ENCODE data around the gene RNF217. TPM values are rescaled to one million over a fixed set of nuclear protein-coding genes. Genes with fewer than 3 reads are reported as not detected.

RNF217 gene
- polyA plus RNA-seq, 4 donors: 0.54 to 17.7 (median 1.8) TPM

DNA sequence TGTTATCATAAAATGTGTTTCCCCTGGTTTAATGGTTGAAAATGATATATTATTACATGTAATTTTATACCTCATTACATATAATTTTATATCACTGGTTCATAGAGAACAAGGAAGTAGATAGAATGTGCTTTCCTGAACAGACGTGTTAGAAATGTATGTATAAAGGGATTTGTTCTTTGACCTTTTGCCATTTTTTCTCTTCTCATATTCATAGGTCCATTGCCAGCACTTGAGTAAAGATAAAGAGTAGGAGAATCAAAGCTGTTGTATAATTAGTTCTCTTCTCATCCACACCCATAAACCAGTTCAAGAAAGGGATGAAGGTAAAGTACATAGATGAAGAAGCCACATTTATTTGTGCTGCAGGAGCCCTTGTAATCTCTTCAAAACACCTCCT lies 46.7 kb downstream of the RNF217 start:
- Histone ChIP-seq H3K36me3 (ENCODE audit: control insufficient read depth in 3 of 3, insufficient read depth in 2 of 3, low read depth in 1 of 3, low read length in 3 of 3) (no peaks in the 10 kb centered on the region), H3K27ac (ENCODE audit: low read depth in 1 of 3, low read length in 2 of 3) (peak overlapping the region in 1 of 3 donors; percentile 8), H3K27me3 (ENCODE audit: control insufficient read depth in 3 of 3, insufficient read depth in 3 of 3, low read length in 3 of 3) (no peaks in the 10 kb centered on the region), H3K4me3 (ENCODE audit: low read depth in 1 of 3, low read length in 3 of 3) (no peak overlapping the region), H3K9me3 (ENCODE audit: control insufficient read depth in 2 of 2, insufficient read depth in 1 of 2, low read depth in 1 of 2, low read length in 1 of 2) (no peaks in the 10 kb centered on the region), H3K4me1 (ENCODE audit: control insufficient read depth in 3 of 3, insufficient read depth in 2 of 3, low read depth in 1 of 3, low read length in 2 of 3) (peaks cover 0 to 11% (median 3%) of the 10 kb centered on the region in 3 donors)
- FAIRE-seq (no peak), DNase-seq (peak; percentile 14 to 64)
- 10 to 61% (median 39%) methylated on average over 1 of the region's 1 CpG for WGBS, 3 donors

DNA sequence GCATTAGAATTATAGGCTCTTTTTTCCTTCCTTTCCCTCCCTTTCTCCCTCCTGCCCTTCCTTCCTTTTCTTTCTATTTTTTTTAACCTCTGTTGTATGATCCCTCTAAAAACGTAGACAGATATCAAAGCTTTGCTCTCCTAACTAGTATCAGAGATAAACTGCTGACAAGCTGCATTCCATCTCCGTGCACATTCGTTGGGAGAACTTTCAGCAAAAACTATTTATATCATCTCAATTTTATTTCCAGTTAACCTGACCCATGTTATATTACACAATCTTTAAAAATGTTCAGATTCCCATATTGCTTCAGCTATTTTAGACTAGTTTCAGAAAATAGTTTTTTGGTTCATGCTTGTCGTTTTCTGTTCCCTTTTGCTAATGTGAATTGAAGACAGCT lies 47.3 kb downstream of the RNF217 start:
- Histone ChIP-seq H3K9me3 (ENCODE audit: control insufficient read depth in 2 of 2, insufficient read depth in 1 of 2, low read depth in 1 of 2, low read length in 1 of 2) (no peaks in the 10 kb centered on the region), H3K27me3 (ENCODE audit: control insufficient read depth in 3 of 3, insufficient read depth in 3 of 3, low read length in 3 of 3) (no peaks in the 10 kb centered on the region), H3K4me1 (ENCODE audit: control insufficient read depth in 3 of 3, insufficient read depth in 2 of 3, low read depth in 1 of 3, low read length in 2 of 3) (peaks cover 0 to 13% (median 3%) of the 10 kb centered on the region in 3 donors), H3K36me3 (ENCODE audit: control insufficient read depth in 3 of 3, insufficient read depth in 2 of 3, low read depth in 1 of 3, low read length in 3 of 3) (no peaks in the 10 kb centered on the region), H3K4me3 (ENCODE audit: low read depth in 1 of 3, low read length in 3 of 3) (no peak overlapping the region), H3K27ac (ENCODE audit: low read depth in 1 of 3, low read length in 2 of 3) (no peak overlapping the region)
- 56 to 64% (median 60%) methylated on average over 4 of the region's 4 CpGs for WGBS, 3 donors
- DNase-seq: no peak
- FAIRE-seq: no peak

DNA sequence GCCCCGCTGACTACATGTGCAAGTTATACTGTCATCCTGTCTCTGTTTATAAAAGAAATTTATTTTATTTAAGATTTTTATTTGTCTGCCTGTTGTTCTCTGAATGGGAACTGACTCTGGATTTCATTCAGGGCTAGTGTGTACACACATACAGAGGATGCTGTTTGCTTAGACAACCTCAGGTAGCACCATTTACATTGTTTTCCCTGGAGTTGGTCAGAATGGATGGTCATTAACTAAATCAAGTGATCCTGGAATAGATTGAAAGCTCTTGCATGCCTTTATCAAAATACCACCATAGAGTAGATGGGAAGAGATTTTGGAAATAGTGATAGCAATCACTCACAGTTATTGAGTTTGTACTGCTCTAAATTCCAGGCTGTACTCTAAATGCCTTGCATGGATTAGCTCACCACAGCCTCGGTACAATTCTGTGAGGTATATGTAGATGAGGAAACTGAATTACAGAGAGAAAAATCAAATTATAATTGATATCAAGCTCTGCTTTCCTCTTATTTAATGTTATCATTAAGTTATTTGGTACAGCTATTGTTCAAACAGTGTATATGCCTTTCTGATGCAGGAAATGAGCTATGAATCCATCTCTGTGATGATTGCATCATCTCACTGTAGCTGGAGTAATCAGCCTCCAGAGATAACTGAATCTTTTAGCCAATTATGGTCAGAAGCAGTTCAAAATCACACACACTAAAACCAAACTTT lies 51.9 kb downstream of the RNF217 start:
- Histone ChIP-seq H3K4me1 (ENCODE audit: control insufficient read depth in 3 of 3, insufficient read depth in 2 of 3, low read depth in 1 of 3, low read length in 2 of 3) (peaks cover 0 to 6% (median 0%) of the 10 kb centered on the region in 3 donors), H3K9me3 (ENCODE audit: control insufficient read depth in 2 of 2, insufficient read depth in 1 of 2, low read depth in 1 of 2, low read length in 1 of 2) (no peaks in the 10 kb centered on the region), H3K4me3 (ENCODE audit: low read depth in 1 of 3, low read length in 3 of 3) (no peak overlapping the region), H3K27me3 (ENCODE audit: control insufficient read depth in 3 of 3, insufficient read depth in 3 of 3, low read length in 3 of 3) (no peaks in the 10 kb centered on the region), H3K36me3 (ENCODE audit: control insufficient read depth in 3 of 3, insufficient read depth in 2 of 3, low read depth in 1 of 3, low read length in 3 of 3) (no peaks in the 10 kb centered on the region), H3K27ac (ENCODE audit: low read depth in 1 of 3, low read length in 2 of 3) (no peak overlapping the region)
- 87 to 93% (median 93%) methylated on average over 2 of the region's 2 CpGs for WGBS, 3 donors
- FAIRE-seq (no peak), DNase-seq (no peak)

DNA sequence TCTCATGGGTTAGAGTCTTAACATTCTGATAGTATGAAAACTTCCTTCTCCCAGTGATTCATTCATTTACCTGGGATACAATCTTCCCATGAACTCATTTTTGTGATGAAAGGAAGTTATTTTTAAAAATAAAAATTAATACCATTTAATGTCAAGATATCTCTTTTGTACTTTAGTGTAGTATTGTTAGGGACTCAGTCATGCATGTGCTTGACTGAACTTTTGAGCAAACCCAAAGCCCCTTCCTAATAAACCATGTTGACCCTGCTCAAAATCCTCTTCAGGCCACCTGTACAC lies 52.4 kb downstream of the RNF217 start:
- Histone ChIP-seq H3K4me3 (ENCODE audit: low read depth in 1 of 3, low read length in 3 of 3) (no peak overlapping the region), H3K4me1 (ENCODE audit: control insufficient read depth in 3 of 3, insufficient read depth in 2 of 3, low read depth in 1 of 3, low read length in 2 of 3) (peaks cover 0 to 2% (median 0%) of the 10 kb centered on the region in 3 donors), H3K36me3 (ENCODE audit: control insufficient read depth in 3 of 3, insufficient read depth in 2 of 3, low read depth in 1 of 3, low read length in 3 of 3) (no peaks in the 10 kb centered on the region), H3K9me3 (ENCODE audit: control insufficient read depth in 2 of 2, insufficient read depth in 1 of 2, low read depth in 1 of 2, low read length in 1 of 2) (no peaks in the 10 kb centered on the region), H3K27me3 (ENCODE audit: control insufficient read depth in 3 of 3, insufficient read depth in 3 of 3, low read length in 3 of 3) (no peaks in the 10 kb centered on the region), H3K27ac (ENCODE audit: low read depth in 1 of 3, low read length in 2 of 3) (no peak overlapping the region)
- no peak for DNase-seq
- no peak for FAIRE-seq

DNA sequence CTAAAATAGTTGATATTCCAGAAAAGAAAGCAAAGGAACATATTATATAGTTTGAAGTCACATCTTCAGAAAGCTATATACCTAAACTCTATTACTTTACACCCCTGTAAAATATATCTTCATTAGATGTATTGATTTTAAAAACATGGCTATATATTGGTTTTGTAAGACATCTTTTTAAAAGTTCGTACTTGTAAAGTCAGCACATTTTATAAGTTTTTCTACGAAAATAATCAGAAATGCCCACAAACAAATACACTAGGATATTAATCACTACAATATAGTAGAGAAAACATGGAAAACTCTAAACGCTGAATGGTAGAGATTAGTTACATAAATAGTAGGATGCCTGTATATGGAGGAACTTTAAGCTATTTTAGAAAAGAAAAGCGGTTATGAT lies 52.9 kb downstream of the RNF217 start:
- no peak overlapping the region for H3K27ac ChIP-seq (ENCODE audit: low read depth in 1 of 3, low read length in 2 of 3)
- peaks cover 0 to 2% (median 0%) of the 10 kb centered on the region in 3 donors for H3K4me1 ChIP-seq (ENCODE audit: control insufficient read depth in 3 of 3, insufficient read depth in 2 of 3, low read depth in 1 of 3, low read length in 2 of 3)
- no peaks in the 10 kb centered on the region for H3K9me3 ChIP-seq (ENCODE audit: control insufficient read depth in 2 of 2, insufficient read depth in 1 of 2, low read depth in 1 of 2, low read length in 1 of 2)
- DNase-seq (no peak), FAIRE-seq (no peak)
- H3K36me3 ChIP-seq (ENCODE audit: control insufficient read depth in 3 of 3, insufficient read depth in 2 of 3, low read depth in 1 of 3, low read length in 3 of 3): peaks cover 0 to 3% (median 0%) of the 10 kb centered on the region in 3 donors
- WGBS, 3 donors: 92 to 93% (median 92%) methylated on average over 4 of the region's 4 CpGs
- H3K27me3 ChIP-seq (ENCODE audit: control insufficient read depth in 3 of 3, insufficient read depth in 3 of 3, low read length in 3 of 3): no peaks in the 10 kb centered on the region
- H3K4me3 ChIP-seq (ENCODE audit: low read depth in 1 of 3, low read length in 3 of 3): no peak overlapping the region

DNA sequence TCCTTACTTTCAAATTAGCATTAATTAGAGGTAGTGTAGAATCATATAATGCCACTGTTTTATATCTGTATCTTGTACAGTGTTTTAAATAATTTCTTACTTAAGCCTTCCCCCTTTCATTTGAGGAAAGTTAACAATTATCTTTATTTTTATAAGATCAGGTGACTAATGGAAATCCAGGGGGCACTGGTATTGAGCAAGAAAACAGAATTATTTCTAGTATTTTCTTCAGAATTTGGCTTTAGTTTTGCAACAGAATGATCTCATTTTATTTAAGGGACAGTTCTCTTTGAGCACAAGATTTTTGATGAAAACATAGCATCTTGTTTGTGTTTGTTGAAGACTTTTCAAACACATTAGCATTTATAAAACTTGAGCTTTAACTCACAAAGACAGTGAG lies 55.9 kb downstream of the RNF217 start:
- DNase-seq: no peak
- Histone ChIP-seq H3K27ac (ENCODE audit: low read depth in 1 of 3, low read length in 2 of 3) (no peak overlapping the region), H3K27me3 (ENCODE audit: control insufficient read depth in 3 of 3, insufficient read depth in 3 of 3, low read length in 3 of 3) (no peaks in the 10 kb centered on the region), H3K4me3 (ENCODE audit: low read depth in 1 of 3, low read length in 3 of 3) (no peak overlapping the region), H3K9me3 (ENCODE audit: control insufficient read depth in 2 of 2, insufficient read depth in 1 of 2, low read depth in 1 of 2, low read length in 1 of 2) (no peaks in the 10 kb centered on the region), H3K36me3 (ENCODE audit: control insufficient read depth in 3 of 3, insufficient read depth in 2 of 3, low read depth in 1 of 3, low read length in 3 of 3) (peaks cover 0 to 3% (median 0%) of the 10 kb centered on the region in 3 donors), H3K4me1 (ENCODE audit: control insufficient read depth in 3 of 3, insufficient read depth in 2 of 3, low read depth in 1 of 3, low read length in 2 of 3) (peaks cover 0 to 2% (median 0%) of the 10 kb centered on the region in 3 donors)
- FAIRE-seq: no peak

DNA sequence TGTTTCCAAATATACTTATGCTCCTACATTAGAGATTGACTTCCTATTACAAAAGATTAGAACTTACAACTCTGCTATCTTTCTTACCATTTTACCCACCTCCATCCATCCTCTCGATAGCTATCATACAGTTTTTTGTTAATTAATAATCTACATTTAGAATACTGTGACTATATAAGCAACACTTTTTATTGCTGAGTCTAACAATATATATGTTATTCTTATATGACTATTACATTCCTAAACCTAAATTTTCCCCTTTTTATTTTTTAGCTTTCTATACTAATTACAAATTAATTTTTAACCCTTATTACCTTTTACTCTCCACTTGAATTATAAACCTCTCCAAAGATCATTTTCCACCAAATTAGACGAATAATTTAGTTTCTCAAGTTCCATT lies 57.0 kb downstream of the RNF217 start:
- DNase-seq (no peak), FAIRE-seq (no peak)
- Histone ChIP-seq H3K36me3 (ENCODE audit: control insufficient read depth in 3 of 3, insufficient read depth in 2 of 3, low read depth in 1 of 3, low read length in 3 of 3) (peaks cover 0 to 3% (median 0%) of the 10 kb centered on the region in 3 donors), H3K4me1 (ENCODE audit: control insufficient read depth in 3 of 3, insufficient read depth in 2 of 3, low read depth in 1 of 3, low read length in 2 of 3) (peaks cover 0 to 1% (median 0%) of the 10 kb centered on the region in 3 donors), H3K4me3 (ENCODE audit: low read depth in 1 of 3, low read length in 3 of 3) (no peak overlapping the region), H3K27ac (ENCODE audit: low read depth in 1 of 3, low read length in 2 of 3) (no peak overlapping the region), H3K27me3 (ENCODE audit: control insufficient read depth in 3 of 3, insufficient read depth in 3 of 3, low read length in 3 of 3) (no peaks in the 10 kb centered on the region), H3K9me3 (ENCODE audit: control insufficient read depth in 2 of 2, insufficient read depth in 1 of 2, low read depth in 1 of 2, low read length in 1 of 2) (no peaks in the 10 kb centered on the region)
- 81 to 87% (median 83%) methylated on average over 2 of the region's 2 CpGs for WGBS, 3 donors

DNA sequence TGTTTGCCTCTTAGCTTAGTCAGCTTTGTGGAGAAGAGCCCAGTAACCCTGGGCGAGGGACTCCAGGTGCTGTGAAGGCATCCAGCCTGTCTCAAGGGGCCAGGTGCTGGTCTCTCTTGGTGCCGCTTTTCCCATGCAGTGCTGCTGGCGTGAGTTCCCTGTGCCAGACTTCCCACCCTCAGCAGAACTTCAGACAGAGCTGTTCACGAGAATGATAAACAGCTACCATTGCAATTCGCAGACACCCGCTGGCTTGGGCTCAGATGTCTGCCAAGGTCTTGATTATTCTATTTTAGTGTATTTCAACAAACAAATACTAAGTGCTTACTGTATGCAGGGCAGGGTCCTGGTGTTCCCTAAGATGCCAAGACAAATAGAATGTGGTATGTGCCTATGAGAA lies 57.7 kb downstream of the RNF217 start:
- WGBS, 3 donors: 79 to 89% (median 86%) methylated on average over 6 of the region's 6 CpGs
- Histone ChIP-seq H3K4me3 (ENCODE audit: low read depth in 1 of 3, low read length in 3 of 3) (no peak overlapping the region), H3K27ac (ENCODE audit: low read depth in 1 of 3, low read length in 2 of 3) (no peak overlapping the region), H3K27me3 (ENCODE audit: control insufficient read depth in 3 of 3, insufficient read depth in 3 of 3, low read length in 3 of 3) (no peaks in the 10 kb centered on the region), H3K4me1 (ENCODE audit: control insufficient read depth in 3 of 3, insufficient read depth in 2 of 3, low read depth in 1 of 3, low read length in 2 of 3) (no peaks in the 10 kb centered on the region), H3K9me3 (ENCODE audit: control insufficient read depth in 2 of 2, insufficient read depth in 1 of 2, low read depth in 1 of 2, low read length in 1 of 2) (no peaks in the 10 kb centered on the region), H3K36me3 (ENCODE audit: control insufficient read depth in 3 of 3, insufficient read depth in 2 of 3, low read depth in 1 of 3, low read length in 3 of 3) (peaks cover 0 to 3% (median 0%) of the 10 kb centered on the region in 3 donors)
- DNase-seq (no peak), FAIRE-seq (no peak)

DNA sequence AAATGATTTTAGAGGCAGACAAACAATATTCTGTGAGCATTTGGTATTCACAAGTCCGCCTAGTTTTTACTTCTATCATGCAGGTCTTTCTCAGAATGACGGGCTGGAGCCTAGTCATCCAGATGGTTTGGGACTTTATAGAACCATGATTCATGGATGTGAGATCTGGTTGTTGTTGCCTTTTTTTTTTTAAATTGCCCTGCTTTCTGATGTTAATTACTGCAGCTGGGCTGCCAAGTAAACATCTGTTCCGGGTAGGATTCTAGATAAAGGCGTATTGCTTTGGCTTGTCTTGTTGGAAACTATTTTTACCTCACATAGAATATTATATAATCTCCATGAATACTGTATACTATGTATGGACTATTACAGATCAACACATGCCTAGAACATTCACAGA lies 58.1 kb downstream of the RNF217 start:
- no peak overlapping the region for H3K27ac ChIP-seq (ENCODE audit: low read depth in 1 of 3, low read length in 2 of 3)
- H3K27me3 ChIP-seq (ENCODE audit: control insufficient read depth in 3 of 3, insufficient read depth in 3 of 3, low read length in 3 of 3): no peaks in the 10 kb centered on the region
- H3K4me3 ChIP-seq (ENCODE audit: low read depth in 1 of 3, low read length in 3 of 3): no peak overlapping the region
- WGBS, 3 donors: 35 to 57% (median 44%) methylated on average over 4 of the region's 4 CpGs
- peaks cover 0 to 3% (median 0%) of the 10 kb centered on the region in 3 donors for H3K36me3 ChIP-seq (ENCODE audit: control insufficient read depth in 3 of 3, insufficient read depth in 2 of 3, low read depth in 1 of 3, low read length in 3 of 3)
- FAIRE-seq: no peak
- DNase-seq: no peak
- H3K9me3 ChIP-seq (ENCODE audit: control insufficient read depth in 2 of 2, insufficient read depth in 1 of 2, low read depth in 1 of 2, low read length in 1 of 2): no peaks in the 10 kb centered on the region
- no peaks in the 10 kb centered on the region for H3K4me1 ChIP-seq (ENCODE audit: control insufficient read depth in 3 of 3, insufficient read depth in 2 of 3, low read depth in 1 of 3, low read length in 2 of 3)
